OCI-LY3 (cell line): ENCODE data around the gene ETHE1.

ENCODE experiments used
- CTCF ChIP-seq: fragments of 200-600, 300-600 bp; sonication (generic); IDR thresholded peaks from 2 replicates; pipeline ENCODE4 v1.5.1; 2014; ENCODE audit warnings: antibody characterized with exemption, low read length, low read depth
- EZH2phosphoT487 ChIP-seq: fragments of 200-600 bp; shearing (Covaris generic); IDR thresholded peaks from 2 replicates; pipeline ENCODE4 v1.6.1; 2018; ENCODE audit warnings: antibody characterized with exemption, mixed run types, low read depth

- TF ChIP-seq CTCF (no peak), EZH2phosphoT487 (no peak)
Observed at GRCh38 chr19:43457809-43458208, 69.2 kb downstream of the ETHE1 start.
